COR-L47 (cell line): Measurements from ENCODE around the gene PARP3.

Experiments
- DNase-seq: peaks from one replicate; lab custom pipeline; 2025; lab: John Stamatoyannopoulos, UW

Gene PARP3

DNA sequence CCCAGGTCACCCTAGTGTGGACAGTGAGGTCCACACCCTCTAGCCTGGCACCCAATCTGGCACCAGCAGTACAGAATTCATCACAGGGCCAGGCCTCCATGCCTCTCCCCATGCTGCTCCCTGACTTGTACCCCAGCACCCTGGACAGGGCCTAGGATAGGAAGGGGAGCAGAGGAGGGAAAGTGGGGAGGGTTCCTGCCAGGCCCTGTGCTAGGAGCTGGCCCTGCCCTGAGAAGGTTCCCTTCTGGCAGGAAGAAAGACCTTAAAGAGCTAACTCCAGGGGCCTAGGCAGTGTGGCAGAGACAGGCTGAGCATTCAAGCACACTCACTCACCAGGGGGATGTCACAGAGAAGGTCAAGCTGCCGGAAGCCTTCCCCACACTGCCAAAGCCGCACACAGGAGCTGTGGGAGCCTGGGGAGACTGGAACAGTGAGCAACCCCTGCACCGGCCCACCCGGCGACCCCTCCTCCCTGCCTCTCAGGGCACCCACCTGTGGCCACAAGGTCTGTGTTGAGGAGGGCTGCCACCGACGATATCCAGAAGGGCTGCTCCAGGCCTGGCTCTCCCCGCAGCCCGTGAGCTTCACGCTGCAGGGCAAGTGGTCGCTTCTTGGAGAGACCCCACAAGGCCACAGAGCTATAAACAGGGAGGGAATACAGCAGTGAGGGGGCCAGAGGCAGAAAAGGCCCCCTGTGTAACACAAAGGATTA, 7.9 kb upstream of the PARP3 start:
- no peak for DNase-seq

DNA sequence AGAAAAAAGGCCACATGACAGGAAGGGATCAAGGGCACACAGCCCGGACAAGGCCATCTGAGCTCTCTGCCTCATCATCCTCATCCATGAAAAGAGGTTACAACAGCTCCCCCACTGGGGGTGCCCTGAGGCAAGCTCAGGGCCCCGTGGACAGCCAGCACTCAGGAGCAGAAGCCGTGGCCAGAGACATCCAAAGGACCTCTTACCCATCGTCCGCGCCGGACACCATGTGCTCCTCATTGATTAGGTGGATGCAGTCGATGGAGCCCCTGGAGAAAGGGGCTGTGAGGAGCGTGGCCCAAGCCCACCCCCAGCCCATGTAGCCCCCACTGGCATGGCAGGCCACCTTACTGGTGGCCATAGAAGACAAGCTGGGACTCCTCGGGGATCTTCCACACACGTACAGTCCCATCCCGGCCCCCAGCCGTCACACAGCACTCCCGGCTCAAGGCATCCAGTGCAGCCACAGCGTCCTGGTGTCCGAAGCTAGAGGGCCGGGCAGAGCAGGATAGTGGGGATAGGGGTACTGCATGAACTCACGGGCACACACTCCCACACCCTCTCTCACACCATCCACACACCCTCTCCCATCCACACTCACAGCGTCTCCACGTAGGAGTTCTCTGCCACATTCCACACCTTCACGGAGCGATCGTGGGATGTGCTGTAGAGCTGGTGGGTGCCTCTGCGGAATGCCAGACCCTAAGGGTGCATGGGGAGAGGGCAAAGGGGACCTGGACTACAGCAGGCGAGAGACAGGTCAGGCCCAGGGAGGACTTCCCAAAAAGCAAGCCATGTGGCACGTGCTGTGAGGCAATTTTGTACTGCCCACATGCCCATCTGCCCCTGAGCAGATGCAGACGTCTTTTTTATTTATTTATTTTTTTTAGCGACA, 6.9 kb upstream of the PARP3 start:
- no peak for DNase-seq

DNA sequence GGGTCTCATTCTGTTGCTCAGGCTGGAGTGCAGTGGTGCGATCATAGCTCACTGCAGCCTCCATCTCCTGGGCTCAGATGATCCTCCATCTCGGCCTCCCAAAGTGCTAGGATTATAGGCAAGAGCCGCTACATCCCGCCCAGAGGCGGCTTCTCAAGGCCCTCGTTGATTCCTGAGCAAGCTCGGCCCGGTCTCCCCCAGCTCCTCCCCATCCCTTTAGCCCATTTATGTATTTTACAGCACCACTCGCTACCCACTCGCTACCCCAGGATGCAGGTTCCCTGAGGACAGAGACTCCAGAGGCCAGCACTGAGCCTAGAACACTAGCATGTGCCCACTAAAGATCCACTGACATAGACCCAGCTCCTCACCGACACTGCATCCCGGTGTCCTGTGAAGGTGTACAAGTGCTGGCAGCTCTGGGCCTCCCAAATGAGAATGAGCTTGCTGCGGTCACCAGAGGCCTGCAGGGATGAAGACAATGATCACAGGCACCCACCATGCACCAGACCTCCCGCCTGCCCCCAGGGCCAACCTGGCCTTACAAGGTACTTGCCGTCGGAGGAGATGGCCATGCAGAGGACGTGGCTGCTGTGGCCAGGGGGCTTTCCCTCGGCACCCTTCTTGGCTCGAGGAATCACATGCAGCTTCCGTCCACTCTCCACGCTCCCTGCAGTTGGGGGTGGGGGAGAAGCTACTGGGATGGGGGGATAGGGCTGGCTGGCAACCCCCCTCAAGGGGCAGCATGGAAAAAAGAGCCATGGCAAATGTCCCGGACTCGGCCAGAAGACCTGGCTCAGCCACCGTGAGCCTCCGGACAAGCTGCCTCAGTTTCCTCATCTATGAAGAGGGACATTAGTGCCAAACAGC, 6.0 kb upstream of the PARP3 start:
- no peak for DNase-seq

DNA sequence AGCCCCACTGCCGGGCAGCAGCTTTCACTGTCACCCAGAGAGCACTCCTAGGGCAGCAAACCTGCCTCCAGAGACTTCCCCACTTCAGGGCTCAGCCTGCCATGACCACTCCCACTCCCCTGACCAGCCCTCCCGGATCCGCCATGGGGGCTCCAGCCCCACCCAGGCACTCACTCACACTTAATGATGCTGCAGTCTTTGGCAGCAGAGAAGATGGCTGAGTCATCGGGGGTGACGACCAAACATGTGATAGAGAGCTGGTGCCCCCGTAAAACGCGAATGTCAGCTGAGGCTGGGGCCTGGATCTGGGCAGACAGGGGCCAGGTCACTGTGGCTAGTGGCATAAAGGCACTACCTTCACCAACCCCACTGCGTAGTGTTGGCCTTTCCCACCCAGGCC, 5.1 kb upstream of the PARP3 start:
- no peak for DNase-seq

DNA sequence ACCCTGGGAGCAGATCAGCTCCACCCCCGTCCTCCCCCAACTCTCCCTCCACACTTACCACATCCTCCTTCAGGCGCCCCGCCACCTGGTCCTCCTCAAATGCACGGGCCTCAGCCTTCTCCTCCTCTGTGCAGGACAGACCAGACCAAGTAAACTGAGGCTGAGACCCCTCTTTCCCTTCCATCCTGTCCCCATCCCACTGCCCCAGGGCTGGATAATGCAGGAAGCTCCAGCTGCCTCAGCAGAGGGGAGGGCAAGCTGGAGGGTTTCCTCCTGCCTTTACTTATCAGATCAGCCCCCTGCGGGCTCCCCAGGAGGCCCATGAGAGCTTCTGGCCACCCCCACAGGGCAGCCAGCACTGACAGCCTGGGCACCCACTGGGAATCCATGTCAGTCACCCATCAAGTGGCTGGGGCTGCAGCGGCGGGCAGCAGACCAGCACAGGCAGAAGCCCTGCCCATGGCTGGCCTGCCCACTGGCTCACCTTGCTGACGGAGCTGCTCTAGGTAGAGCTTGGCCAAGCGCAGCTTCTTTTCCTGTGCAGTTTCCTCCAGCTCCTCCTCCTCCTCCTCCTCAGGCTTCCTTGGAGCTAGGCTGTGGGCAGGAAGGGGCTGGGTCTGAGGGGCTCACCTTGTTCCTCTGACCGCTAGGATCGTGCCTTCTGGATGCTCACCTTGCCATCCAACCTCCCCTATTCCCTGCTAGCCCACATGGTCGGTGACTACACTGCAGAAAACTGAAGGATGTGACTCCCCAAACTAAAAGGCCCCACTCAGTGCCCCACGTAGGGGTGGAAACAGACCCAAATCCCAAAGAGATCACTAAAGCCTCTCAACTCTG, 4.3 kb upstream of the PARP3 start:
- no peak for DNase-seq

DNA sequence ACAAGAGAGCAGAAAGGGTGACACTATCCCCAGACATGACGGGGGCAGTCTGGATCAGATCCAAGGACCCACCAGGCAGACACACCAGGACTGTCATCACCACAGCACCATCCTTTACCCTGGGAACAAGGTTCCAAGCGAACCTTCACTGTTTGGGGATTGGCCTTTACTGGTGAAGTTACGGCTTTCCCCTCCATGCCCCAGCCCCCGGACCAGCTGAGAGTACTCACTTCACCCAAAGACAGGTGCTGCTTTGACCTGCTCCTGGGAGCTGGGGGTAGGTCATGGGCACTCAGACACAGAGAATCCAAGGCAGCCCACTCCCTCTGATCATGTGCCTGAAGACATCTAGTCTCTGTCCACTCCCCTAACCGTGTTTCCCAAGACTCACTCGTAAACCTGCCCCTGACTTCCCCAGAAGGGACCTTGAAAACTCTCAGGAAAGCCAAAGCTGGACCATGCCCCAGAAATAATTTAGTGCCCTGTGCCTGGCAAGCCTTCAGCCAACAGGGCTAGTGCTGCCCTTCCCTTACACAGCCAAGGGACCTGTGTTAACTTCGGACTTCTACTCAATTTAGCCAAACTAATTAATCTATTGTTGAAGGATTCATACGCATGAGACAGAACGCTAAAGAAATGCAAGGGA, 3.3 kb upstream of the PARP3 start:
- DNase-seq, result no peak

DNA sequence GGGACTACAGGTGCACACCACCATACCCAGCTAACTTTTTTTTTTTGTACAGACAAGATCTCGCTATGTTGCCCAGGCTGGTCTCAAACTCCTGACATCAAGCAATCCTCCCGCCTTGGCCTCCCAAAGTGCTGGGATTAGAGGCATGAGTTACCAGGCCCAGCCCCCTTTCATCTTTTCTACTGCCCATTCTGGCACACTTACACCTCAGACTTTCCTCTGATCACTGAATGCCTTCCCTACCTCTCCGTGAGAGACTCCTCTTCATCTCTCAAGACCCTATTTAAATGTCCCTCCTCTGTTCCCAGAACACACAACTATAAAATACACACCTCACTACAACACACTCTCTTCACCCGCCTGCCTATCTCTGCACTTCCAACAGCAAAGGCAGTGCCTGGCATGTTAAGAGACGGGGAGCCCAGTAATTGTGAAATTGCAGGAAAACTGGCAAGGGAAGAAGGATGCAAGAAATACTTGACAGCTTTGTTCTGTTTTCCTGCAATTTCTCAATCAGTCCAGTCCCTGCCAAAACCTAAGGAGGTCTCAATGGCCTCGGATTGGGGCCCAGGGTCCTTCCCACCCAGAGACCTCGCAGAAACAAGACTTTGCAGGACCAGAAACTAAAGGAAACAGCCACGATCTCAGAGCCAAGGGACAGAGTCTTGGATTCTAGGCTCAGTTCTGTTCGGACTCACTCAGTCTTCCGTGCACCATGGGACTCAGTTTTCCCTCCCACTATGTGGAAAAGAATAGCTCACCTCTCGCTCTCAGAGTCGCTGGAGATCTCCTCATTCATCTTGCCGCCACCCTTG, 1.3 kb upstream of the PARP3 start:
- DNase-seq, result no peak

DNA sequence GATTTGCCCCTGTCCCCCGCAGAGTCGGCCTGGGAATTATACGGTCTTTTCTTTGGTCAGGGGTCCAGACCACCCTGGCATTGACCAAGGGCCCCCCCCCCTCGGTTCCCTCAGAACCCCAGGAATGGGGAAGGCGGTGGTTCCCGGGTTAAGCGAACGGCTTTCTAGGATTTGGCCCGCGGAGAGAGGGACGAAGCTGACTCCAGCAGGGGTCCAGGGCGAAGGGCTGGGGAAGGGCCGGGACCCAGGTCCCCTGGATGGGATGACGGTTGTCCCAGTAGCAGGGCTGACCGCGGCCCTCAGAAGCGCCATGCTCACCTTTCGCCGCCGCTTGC, 733 bp upstream of the PARP3 start:
- DNase-seq, result no peak

DNA sequence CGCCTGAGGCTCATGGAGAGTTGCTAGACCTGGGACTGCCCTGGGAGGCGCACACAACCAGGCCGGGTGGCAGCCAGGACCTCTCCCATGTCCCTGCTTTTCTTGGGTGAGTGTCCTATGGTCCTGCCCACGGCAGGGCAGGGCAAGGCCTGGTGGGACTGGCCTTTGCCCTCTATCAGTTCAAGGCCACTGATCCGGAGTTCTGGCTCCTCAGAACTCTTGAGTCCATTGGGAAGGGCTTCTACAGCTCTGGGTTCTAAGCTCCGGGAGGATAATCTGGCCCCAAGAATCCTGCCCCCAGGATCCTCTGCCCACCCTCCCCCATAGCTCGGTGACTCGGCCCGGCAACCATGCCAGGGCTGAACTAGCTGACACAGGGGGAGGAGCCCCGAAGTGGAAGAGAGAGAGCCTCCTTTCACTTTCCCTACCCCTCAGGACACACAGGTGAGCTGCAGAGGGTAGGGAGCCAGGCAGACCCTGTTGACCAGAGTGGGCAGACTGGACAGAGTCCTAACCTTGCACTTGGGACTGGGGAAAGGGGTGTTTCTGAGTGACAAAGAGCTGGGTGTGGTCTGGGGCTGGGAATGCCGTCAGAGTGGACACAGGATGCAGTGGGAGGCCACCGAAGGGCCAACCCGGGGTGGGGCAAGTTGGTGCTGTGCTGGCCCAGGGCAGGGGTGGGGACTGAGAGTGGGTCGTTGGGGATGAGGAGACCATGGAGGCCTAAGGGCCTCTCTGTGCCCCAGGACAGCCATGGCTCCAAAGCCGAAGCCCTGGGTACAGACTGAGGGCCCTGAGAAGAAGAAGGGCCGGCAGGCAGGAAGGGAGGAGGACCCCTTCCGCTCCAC, 664 bp downstream of the PARP3 start:
- no peak for DNase-seq

DNA sequence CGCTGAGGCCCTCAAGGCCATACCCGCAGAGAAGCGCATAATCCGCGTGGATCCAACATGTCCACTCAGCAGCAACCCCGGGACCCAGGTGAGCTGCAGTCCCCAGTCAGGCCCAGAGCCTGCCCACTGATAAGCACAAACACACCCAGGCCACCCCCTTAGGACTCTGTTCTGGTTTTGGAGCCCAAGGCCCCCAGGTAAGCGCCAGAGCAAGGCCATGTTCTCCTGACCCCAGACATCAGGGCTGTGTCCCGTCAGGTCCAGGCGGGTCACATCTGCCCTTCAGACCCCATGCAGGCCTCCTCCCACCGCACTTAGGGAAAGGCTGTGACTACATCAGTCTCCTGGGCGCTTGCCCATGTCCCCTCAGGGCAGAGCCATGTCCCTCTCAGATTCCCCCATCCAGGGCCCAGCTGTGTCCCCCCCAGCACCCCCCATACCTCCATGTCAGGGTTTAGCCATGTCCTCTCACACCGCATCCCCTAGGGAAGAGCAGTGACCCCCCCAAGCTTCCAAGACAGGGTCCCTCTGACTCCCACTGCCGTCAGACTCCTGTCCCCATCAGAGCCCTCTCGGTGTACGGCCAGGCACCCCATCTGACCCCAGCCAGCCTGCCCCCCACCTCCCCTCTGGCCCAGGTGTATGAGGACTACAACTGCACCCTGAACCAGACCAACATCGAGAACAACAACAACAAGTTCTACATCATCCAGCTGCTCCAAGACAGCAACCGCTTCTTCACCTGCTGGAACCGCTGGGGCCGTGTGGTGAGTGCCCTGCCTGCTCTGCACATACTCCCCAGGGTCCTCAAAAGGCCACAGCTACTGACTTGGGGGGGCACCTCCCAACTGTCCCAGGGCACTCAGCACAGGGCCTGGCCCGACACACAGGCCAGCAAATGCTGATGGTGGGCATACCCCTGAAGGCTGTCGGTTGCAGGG, 1.6 kb downstream of the PARP3 start:
- DNase-seq, result no peak

DNA sequence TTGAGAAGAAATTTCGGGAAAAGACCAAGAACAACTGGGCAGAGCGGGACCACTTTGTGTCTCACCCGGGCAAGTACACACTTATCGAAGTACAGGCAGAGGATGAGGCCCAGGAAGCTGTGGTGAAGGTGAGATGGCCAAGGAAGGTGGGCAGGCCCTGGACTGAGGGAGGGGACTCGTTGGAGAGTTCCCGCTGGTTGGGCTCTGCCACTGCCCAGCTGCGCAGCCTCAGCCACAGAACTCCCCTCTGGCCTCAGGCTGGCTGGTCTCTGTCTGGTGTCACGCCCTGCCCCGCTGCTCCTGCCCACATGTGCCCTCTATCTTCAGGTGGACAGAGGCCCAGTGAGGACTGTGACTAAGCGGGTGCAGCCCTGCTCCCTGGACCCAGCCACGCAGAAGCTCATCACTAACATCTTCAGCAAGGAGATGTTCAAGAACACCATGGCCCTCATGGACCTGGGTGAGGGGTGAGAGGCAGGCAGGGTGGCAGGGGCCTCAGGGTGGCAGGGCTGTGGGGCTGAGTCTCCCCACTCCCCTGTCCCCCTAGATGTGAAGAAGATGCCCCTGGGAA, 2.4 kb downstream of the PARP3 start:
- no peak for DNase-seq

DNA sequence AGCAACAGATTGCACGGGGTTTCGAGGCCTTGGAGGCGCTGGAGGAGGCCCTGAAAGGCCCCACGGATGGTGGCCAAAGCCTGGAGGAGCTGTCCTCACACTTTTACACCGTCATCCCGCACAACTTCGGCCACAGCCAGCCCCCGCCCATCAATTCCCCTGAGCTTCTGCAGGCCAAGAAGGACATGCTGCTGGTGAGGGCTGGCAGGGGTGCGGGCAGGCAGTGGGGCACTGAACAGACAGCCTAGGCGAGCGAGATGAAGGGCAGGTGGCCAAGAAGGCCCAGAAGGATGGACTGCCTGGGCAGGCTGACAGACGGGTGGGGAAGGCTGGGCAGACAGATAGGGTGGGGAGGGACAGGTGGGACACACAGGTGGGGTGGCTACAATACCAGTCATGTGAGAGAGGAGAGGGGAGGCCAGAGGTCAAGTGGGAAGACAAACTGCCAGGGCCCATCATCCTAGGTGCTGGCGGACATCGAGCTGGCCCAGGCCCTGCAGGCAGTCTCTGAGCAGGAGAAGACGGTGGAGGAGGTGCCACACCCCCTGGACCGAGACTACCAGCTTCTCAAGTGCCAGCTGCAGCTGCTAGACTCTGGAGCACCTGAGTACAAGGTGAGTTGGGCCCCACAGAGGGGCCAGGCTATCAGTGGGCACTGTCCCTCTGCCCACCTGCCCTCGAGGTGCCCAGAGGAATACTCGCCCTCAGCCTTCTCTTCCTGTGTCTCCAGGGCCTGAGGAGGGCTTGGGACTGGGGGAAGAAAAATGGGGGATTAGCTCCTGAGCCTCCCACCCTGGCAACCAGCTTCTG, 3.1 kb downstream of the PARP3 start:
- DNase-seq, result no peak

DNA sequence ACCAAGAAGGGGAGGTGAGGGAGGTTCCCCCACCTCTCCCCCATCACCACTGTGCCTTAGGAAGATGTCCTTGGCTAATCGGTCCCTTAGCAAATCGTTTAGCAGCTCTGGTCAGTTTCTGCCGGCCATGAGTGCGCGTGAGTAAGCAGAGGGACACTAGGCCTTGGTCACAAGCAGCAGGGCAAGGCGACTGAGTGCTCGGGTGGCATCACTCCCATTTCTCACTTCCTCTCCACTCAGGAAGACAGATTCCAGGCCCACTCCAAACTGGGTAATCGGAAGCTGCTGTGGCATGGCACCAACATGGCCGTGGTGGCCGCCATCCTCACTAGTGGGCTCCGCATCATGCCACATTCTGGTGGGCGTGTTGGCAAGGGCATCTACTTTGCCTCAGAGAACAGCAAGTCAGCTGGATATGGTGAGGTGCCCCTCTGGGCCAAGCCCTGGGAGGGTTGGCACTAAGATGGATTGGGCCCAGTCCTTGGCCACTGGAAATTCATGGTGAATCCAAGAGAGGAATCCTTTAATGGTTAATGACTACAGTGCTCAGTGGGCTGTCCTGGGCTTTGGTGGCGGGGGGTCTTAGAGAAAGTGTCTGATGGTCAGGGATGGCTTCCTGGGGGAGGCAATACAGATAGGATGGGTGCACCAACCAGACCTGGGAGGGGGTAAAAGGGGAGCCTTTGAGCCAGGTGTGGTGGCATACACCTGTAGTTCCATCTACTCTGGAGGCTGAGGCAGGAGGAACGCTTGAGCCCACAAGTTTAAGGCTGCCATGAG, 4.0 kb downstream of the PARP3 start:
- no peak for DNase-seq

DNA sequence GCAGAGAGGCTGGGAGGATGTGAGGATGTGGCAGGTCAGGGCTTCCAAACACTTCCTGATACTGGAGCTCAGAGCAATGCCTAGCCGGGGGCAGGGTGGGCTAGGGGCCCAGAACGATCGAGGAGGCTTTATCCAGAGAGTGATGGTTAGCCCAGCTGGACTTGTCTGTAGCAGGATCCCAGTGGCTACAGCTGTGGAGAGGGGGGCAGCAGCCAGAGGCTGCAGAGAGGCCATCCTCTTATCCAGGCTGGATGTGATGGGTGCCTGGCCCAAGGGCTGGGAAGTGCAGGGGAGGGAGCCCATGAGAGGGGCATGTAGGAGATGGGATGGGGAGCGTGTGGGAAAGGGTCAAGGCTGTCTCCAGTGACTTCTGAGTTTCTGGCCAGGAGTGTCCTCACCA, 4.6 kb downstream of the PARP3 start:
- no peak for DNase-seq

DNA sequence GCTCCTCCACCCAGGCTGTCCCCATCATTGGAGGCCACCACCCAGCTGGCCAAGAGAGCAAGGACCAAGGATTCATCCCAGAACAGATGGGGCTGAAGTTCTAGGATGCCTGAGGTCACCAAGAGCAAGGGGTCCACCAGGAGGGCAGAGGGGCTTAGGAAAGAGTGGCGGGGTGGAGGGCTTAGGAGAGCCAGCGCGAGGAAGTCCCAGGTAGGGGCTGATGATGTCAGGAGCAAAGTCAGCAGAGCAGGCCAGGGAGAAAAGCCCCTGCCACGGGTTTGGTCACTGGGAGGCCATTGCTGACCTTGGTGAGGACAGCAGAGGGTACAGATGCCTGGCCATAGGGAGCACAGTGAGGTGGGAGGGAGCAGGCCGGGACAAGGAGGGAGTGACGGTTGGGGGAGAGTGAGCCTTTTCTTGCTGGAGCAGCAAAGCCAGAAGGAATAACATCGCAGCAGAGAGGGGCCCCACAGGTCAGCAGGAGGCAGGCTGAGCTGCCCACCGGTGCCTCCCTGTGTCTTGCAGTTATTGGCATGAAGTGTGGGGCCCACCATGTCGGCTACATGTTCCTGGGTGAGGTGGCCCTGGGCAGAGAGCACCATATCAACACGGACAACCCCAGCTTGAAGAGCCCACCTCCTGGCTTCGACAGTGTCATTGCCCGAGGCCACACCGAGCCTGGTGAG, 5.2 kb downstream of the PARP3 start:
- DNase-seq, result no peak
